GM18858 (cell line): ENCODE measurements around the gene EEFSEC.

Source experiments
- ATAC-seq: cut with Tn5 transposase; IDR thresholded peaks from one replicate; pipeline ENCODE4 v1.9.1; 2021; ENCODE audit not compliant: unreplicated experiment

EEFSEC gene

DNA sequence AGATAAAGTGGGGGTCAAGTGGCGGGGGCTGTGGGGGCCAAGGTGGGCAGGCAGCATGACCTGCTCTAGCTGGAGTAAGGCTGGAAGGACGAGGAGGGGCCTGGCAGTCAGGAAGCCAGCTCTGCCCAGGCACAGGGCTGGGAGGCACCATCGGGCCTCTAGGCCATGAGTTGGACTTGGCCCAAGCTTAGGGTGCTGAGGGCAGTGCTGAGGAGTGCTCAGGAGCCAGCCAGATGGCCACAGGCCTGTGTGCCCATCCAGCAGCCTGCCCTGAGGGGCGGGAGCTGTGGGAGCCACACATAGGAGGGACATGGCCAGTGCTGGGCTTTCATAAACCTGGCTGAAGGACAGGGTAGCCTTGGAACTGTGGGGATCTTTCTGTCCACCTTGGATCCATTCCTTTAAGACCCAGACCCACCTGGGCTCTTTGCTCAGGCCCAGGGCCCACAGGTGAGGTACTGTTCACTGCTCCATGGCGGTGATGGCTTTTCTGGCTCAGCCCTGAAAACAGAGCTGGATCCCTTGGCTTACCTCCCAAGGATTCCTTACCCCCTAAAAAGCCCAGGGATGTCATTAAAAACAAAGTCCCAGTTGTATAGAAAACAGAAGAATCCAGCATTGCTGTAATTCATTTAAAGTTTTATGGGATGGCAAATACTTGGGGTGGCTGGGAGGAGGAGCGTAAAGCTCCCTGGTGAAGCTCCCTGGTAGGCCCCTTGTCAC is 176.4 kb downstream of the EEFSEC start:
- ATAC-seq = no peak

DNA sequence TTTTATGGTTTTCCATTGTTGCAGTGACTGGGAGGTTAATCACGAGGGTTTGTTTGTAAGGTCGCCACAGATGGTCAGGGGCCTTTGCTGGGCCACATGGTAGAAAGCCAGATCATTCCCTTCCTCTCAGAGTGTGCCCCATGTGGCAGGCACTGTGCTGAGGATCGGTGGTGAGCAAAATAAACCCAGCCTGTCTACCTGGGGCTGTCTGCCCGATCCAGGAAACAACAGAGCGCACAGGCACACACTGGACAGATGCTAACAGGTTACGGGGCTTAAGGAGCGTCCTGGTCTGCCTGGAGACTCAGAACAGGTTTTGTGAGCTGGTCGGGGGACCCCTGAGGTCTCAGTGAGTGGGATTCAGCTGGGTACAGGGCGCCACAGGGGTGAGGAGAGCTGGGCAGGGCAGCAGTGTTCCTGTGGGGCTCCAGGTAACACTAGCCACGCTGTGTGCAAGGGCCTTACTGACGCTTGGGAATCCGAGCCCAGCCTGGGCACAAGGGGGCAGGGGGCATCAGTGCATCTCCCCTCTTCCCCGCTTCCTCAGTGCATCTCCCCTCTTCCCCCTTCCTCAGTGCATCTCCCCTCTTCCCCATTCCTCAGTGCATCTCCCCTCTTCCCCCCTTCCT is 177.0 kb downstream of the EEFSEC start:
- no peak for ATAC-seq

DNA sequence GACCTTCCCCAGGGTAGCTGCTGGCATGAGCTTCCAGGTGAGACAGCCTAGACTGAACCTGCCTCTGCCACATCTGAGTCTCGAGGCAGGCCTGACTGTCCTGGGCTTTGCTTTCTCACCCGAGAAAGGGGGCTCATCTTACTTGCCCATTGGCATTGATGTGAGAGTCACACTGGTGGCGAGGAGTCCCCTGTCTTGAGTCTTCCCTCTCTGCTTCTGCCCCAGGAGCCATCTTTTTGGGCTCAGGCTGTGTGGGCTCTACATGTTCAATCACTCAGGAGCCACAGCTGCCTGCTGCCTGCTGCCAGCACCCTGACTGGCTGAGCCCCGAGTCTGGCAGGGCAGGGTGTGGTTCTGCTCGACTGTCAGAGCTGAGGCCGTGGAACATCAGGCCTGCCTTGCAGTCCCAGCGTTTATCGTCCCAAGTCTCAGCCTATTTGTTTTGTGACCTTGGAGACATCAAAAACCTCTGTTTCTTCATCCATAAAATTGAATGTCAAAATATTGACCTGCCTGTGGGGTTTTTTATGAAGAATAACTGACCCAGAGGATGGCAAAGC is 180.9 kb downstream of the EEFSEC start:
- no peak for ATAC-seq

DNA sequence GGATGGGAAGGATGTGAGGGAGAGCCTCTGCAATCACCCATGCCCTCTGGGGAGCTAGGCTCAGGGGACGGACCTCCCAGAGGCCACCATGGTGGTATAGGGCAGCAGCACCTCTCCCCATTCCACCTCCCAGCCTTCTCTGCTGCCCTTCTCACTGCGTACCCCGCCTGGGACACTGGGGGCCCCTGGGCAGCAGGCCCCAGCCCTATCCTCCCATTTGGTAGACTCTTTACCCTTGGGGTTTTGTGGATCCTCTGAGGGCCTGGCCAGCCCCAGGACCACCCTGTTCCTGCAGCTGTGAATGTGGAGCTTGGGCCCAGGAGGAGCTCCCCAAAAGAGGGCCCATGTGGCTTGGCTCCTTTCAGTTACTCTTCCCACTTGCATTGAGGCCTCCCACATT is 181.5 kb downstream of the EEFSEC start:
- no peak for ATAC-seq

DNA sequence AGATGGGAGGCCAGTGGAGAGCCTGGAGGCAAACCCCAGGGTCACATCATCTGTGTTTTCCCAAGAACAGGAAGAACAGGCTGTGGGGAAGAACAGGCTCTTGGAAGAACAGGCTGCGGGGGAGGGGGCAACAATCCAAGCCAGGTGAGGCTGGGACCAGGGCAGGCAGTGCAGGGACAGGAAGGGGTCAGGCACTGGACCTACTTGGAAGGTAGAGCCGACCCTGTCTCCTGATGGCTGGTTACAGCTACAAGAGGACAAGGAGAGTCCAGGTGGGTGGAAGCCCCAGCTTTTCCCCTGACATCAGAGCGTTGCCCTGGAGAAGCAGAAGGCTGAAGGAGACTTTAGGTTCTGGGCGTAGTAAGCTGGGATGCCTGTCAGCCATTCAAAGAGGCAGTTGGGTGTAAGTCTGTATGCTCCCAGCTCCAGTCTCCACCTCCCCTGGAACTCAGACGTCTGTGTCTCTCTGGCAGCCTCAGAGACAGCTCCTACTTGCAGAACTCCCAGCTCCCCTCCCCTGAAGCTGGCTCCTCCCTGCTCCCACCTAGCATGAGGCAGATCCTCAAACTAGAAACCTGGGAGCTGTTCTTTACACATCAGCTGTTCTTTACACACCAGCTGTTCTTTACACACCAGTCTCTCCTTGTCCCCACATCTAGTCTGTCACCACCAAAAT is 182.5 kb downstream of the EEFSEC start:
- ATAC-seq = no peak

DNA sequence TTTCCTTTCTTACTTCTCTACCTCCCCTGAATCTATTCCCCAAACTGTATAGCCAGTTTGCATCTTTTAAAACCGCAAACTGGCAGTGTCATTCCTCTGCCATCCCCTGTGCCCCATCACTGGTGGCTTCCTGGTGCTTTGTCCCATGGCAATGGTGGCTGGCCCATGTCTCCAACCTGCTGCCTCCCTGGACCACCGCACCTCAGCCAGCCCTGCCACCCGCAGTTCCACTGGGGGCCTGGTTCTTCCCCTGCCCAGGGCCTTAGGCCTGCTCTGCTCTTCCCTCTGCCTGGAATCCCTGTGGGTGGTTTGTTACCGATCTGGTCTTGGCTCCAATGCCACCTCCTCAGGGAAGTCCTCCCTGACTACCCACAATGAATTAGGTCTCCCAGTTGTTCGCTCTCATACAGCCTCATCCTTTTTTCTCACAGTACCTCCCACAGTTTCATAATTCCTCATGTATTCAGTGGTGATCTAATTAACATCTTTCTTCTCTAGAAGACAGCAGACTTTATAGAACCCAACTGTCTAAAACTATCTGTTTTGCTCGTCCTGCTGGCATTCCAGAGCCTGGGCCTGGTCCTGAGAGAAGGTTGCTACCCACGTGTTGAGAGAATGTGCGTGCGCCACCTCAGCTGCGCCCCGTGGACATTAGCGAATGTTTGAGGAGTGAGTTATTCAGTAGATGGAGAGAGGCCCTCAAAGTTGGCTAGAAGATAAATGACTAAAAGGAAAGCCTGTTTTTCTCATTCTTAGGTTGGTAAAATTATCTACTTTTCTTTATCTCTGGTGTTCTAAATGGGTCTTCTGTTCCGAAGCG is 183.3 kb downstream of the EEFSEC start:
- no peak for ATAC-seq

DNA sequence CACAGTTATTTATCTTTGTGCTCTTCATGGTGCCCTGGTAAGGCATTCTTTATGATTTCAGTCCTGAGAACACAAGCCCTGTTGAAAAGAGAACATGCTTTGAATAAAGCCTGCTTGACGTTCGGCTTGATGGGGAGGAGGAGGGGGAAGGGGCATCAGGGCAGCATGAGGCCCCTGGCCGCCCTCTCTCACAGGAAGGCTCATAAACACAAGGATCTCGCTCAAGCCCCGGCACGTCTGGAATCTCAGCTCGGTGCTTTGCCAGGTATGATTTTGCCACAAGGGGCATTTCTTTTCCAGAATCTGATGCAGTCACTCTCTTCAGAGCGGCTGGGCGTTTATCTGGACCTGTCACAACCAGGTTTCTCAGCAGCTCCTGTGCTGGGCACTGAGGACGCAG is 184.0 kb downstream of the EEFSEC start:
- ATAC-seq = no peak

DNA sequence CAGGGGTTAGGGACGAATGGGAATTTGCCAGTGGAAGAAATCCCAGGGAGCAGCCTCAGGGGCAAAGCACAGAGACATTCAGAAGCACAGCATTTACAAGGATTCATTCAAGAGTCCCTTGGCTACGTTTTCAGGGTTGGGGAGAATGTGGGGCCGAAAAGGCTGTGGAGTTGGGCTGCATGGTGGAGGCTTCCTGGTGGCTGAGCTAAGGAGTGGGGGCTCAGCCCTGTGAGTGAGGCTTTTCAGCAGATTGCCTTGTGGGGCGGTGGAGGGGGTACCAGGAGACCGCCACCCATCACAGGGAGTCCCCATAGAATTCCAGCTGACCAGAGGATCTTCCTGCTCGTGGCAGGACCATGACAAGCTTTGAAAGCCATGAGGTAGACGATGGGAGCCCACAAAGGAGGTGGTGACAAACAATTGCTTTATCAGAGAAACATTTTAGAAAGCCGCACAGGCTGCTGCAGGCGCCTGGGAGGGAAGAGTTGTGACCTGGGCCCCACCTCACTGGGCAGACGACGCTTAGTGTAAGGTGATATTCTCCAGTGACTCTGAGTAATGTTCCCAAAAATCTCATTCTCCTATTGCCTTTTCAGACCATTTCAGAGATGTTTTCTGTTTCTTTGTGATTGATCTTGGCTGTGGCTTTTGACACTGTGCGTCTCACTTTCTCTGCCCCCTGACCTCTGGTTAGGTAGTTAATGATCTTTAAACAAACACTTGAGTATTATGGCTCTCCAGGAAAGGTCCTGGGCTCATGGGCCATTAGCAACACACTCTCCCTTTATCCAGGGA is 185.5 kb downstream of the EEFSEC start:
- ATAC-seq = no peak

DNA sequence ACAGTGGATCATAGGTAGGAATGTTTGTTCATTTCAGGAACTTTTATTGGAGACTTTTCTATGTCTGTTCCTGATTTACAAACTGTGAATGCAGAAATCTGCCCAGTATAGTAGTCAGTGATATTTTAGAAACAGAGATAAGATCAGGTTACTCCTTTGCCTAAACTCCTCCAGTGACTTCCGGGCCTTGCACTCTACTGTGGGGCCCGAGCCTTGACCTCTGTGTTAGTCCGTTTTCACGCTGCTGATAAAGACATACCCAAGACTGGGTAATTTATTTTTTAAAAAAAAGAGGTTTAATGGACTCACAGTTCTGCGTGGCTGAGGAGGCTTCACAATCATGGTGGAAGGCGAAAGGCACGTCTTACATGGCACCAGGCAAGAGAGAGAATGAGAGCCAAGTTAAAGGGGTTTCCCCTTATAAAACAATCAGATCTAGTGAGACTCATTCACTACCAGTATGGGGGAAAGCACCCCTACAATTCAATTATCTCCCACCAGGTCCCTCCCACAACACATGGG is 186.3 kb downstream of the EEFSEC start:
- ATAC-seq = no peak

DNA sequence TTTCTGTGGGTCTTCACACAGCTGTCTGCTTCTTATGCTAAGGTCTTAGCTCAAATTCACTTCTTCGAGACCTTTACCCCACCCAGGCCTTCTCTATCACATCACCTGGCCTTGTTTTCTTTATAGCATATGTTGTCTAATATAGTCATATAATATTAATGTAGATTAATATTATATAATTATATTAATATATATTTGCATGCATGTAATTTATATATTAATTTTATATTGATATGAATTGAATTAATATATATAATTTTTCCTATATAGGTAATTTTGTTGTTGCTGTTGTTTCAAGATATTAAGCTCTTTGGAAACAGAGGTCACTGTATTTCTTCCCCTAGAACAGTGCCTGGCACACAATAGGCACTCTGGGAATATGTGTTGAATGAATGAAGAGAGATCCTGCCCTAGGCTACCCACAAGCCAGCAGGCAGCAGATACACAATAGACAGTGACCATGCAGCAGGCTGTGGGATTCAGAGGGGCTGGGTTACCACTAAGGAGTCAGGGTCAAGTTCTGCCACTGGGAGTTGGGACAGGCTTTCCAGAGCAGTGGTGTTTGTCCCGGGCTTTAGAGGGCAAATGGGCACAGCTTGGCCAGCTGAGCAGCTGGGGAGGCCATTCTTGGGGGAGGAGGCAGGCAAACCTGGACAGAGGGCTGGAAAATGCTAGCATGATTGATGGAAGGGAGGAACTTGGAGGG is 187.1 kb downstream of the EEFSEC start:
- ATAC-seq = no peak

DNA sequence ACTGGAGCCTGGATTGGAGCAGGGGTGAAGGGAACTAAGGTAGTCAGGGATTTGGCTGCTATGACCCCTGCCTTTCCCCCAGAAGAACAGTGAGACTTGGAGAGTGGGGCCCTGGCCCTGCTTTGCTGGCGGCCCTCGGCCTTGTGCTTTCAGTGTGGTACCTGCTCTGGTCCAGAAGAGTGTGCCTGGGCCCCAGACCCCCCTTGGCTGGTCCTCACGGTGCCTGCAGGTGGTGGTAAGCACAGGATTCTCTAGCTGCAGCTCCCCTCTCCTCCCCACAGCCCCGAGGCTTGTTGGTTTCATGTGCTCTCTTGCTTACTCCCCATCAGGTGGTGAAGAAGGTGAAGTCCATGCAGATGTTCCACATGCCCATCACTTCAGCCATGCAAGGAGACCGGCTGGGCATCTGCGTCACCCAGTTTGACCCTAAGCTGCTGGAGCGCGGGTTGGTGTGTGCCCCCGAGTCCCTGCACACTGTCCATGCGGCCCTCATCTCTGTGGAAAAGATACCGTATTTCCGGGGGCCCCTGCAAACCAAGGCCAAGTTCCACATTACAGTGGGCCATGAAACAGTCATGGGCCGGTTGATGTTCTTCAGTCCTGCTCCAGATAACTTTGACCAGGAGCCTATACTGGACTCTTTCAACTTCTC is 187.7 kb downstream of the EEFSEC start:
- no peak for ATAC-seq

DNA sequence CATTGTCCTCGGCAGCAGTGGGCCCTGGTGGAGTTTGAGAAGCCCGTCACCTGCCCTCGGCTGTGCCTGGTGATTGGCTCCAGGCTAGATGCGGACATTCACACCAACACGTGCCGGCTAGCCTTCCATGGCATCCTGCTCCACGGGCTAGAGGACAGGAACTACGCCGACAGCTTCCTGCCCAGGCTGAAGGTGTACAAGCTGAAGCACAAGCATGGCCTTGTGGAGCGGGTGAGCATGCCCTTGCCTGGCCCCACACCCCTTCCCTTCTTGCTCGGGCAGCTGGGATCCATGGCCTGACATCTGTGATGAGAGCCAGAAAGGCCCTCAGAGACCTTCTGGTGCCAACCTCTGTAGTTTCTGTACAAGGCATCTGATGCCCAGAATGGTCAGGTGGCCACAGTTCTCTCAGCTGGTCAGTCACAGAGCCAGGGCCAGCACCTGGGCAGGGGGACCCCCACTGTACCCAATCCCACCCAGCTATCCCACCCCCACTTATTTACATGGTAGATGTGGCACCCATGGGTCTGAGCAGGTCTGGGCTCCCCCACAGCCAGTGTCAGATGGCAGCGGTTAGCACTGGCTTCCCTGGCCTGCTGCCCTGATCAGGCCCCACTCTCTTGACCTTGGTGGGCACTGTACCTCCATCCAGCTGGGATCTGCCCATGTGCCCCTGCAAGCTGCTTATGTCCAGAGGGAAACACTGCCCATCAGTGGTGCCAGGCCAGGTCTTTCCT is 188.5 kb downstream of the EEFSEC start:
- no peak for ATAC-seq

DNA sequence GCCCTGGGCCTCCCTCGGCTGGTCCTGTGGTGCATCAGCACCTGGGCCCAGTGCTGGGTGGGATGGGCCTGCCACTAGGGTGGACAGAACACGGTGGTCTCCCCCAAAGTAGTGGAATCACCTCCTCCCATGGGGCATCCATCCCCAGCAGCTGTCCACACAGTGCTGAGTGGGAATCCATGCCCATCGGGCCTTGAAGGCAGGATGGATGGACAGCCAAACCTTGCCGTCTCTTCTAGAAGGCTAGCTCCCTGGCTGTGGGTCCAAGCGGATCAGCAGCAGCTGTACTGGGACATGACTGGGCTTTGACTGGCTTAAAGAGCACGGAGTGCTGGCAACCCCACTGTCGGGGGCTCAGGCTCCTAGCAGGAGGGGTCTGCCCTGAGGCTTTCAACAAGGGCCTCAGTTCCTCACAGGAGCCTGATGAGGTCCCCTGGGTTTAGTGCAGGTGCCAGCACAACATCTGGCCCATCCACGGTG is 189.5 kb downstream of the EEFSEC start:
- ATAC-seq = no peak

DNA sequence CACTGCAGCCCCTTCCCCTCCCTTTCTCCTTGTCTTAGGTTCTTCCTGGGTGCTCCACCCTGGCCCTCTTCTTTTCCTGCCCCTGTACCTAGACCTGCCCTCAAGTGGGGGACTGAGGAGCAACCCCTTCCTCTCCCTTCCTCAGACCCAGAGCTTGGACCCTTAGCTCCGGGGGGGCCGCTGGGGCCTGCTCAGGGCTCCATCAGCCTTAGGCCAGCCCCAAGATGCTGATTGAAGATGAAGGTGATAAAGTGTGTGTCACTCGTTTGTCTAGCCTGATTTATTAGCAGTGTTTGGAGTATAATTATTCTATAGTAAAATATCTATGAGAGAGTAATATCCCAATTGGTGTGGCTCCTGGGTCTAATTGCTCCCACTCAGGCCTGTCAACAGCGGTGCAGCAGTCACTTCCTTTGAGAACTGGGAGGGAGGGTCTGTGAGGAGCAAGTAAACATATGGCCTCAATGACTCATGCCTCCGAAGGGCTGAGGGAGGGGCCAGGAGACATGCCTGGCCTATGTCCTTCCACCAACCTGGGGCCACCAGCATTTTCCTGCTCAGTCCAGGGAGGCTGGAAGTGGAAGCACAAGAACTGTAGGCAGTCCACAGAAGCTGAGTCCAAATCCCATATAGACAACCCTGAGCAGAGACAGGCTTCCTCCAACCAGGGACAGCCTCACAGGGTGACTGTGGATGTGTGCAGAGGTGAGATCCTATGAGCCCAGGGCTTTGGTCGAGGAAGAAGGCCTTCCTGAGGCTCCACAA is 190.2 kb downstream of the EEFSEC start:
- no peak for ATAC-seq

DNA sequence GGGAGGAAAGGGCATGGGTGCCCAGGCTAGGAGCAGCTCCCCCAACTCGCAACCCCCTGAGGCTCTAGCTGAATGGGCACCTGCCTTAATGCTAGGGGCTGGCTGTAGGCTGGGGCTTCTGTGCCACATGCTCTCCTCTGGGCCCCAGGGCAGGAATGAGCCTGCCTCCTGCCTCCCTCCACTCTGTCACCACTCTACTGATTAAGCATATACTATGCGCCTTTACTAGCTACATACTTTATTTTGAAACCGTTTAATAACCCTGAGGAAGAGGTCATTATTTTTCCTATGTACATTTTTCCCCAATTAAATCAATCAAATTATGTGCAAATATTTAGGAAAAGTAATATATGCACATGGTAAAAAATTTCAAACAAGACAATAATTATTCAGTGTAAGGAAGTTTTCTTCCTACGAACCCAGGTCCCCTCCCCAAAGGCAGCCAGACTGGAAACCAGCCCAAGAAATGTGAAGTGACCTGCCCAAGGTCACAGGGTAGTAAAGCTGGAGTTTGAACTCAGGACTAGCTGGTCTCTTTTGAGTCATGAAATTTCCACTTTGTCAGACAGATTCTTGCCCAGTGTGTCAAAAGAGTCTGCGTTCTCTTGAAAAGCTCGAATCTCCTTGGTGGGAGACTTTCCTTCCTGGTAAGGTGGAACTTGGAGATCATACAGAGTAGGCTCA is 190.9 kb downstream of the EEFSEC start:
- no peak for ATAC-seq

DNA sequence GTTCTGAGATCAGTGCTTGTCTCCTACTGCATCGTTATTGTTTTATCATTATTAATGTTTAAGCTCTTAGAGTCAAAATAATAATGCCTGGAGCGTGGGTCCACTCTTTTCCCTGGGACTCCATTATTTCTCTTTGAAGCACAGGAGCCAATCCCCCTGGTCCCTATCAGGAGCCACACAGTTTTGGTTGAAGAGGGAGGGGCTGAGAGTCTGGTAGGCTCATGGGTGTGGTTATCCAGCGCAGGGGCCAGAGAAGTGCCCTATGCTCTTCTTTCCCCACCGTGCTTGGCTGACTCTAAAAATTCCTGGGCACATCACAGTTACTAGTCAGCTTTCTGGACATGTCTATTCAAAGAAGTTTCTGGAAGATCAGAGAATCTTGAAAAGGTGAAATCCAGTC is 191.9 kb downstream of the EEFSEC start:
- ATAC-seq = no peak

DNA sequence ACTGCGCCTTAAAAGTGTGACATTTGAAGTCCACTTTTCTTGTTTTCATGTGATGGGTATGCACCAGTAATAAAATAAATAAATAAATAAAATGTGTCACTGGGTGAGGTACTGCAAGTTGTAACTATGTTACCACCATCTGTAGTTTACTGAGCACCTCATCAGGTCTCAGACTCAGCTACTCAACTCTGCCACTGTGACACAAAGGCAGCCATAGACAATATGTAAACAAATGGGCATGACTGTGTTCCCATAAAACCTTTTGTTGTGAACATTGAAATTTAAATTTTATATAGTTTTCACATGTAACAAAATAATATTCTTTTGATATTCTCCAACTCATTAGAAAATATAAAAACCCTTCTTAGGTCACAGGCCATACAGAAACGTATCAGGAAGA is 193.3 kb downstream of the EEFSEC start:
- ATAC-seq = no peak
